G401 (cell line): Measurements from ENCODE around the gene KLK5. TPM values are rescaled to one million over a fixed set of nuclear protein-coding genes. Genes with fewer than 3 reads are reported as not detected.
"Not testable (repeated sequence)": the region's sequence is repeated elsewhere in the genome, so short reads cannot be mapped to it uniquely, and the experiment has no call there.

Source experiments
- DNase-seq: peaks from one replicate; pipeline ENCODE4 v3.0.0-alpha.2; 2015; ENCODE audit warnings: low spot score
- in situ Hi-C: cut with HindIII; loops from 2 replicates; pipeline ENCODE4 v1.10.0; 2016; ENCODE audit warnings: low sequenced_read_pairs, mixed read lengths
- total RNA-seq: library from RNA; depleted of rRNA; stranded (reverse); fragments of >200 nt; shearing (Covaris generic); gene quantifications from 2 replicates; pipeline ENCODE4 v1.2.3, GENCODE V29; 2014

KLK5 gene
- total RNA-seq, 1 experiment from 2014 or later, result 0.58 TPM

DNA sequence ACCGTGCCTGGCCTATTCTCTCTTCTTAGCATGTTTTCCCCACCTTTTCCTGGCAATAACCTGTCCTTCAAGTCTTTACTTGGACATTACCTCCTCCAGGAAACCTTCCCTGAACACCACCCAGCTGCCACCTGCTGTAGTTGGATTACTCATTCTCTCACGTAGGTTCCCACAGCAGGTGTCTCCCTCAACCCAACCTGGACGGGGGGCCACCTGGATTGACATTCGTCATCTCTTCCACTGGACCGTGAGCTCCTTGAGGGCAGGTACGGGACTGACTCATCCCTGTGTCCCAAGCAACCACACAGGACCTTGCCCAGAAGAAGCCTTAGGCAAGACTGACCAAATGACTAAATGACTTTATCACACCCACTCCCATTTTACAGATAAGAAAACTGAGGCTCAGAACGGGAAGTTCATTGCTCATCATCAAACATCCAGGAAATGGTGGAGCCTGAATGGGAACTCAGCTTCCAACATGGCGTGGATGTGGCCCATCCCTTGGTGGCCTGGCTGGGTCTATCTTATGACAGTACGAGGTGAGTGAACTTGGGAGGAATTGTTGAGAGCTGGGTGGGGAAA lies 20.0 kb upstream of the KLK5 start:
- in situ Hi-C loops, result no loop called here
- DNase-seq, result no peak

DNA sequence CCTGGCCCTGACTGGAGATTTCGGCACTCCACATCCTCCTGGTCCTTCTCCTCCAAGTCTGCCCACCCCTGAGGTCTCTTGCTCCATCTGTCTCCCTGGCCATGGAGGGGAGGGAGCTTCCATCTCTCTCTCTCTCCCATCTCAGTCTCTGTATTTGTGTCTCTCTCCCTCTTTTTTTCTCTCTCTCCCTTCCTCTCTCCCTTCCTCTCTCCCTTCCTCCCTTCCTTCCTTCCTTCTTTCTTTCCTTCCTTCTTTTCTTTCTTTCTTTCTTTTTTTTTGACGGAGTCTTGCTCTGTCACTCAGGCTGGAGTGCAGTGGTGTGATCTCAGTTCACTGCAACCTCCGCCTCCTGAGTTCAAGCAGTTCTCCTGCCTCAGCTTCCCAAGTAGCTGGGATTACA lies 17.0 kb upstream of the KLK5 start:
- in situ Hi-C loops, DNase-seq: not testable (repeated sequence)

DNA sequence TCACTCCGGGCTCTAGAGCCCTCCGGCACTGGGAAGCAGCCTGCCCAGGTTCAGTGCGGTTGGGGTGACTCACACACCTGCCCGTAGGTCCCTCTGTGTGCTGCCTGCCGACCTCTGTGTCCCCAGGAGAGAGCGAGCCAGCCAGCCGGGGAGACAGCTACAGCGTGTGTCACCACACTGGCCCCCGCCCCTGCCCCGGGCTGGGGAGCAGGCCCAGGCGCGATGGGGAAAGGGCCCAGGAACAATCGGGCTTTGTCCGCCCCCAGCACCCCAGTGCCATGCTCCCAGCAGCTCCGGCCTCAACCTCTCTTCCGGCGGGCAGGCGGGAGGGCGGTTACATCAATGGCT lies 16.5 kb upstream of the KLK5 start, which contains the start of gene KLK6:
TSS of gene KLK6 (minus strand) at position 179 of the 348 bp plus-strand sequence. CDS start 1,487 bp downstream, outside the sequence.
- no peak for DNase-seq
- in situ Hi-C loops, result no loop called here

DNA sequence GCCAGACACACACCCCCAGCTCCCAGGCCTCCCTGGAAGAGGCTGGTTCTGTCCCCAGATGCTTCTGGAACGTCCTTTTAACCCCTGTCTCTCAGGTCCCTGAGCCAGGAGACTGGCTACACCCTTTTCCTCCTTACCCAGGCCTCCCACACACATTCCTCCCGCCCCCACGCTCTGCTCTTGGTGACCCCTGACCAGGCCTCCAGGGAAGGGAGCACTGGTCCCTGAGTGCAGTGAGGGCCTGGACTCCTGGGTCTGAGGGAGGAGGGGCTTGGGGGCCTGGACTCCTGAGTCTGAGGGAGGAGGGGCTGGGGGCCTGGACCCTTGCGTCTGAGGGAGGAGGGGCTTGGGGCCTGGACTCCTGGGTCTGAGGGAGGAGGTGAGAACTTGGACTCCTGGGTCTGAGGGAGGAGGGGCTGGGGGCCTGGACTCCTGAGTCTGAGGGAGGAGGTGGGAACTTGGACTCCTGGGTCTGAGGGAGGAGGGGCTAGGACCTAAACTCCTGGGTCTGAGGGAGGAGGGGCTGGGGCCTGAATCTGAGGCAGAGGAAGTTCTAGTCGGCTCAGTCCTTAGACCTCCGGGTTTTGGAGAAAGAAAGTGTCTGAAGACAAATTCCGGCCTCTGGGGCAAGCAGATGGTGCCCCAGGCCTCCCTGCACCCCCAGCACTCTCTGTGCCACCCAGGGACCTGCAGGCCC lies 16.0 kb upstream of the KLK5 start:
- no peak for DNase-seq
- in situ Hi-C loops, result no loop called here

DNA sequence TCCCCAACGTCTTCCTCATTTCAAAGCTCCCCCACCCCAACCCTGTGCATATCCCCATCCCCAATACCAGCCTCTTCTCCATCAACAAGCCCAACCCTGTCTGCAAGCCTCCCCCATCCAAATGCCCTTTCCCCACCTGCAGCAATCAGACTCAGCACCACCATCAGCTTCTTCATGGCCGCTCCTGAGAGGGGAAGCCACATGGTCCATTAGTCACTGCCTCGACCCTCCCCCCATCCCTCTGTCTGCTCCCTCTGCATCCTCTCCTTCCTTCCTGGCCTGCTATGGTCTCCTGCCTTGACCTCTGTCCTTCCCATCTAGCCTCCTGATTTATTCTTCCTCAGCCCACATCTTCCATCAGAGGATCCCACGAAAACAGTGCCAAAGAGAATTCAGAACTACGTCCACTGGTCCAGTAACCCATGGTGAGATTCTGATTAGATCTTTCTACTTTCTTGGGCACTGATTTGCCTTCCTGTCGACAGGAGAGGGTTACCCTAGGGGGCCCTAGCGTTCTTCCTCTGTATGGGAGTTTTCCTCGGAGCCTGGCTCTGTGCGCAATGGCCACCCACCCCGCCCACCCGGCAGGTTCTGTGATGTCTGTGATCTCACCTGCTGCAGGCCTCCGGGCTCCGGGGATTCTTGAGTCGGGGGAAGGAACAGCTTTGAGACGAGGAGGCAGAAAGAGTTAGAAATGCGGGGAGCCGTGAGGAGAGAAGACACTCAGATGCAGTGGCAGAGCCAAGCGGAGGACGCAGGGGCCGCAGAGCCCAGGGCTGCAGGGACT lies 15.3 kb upstream of the KLK5 start:
- no peak for DNase-seq
- in situ Hi-C loops, result no loop called here

DNA sequence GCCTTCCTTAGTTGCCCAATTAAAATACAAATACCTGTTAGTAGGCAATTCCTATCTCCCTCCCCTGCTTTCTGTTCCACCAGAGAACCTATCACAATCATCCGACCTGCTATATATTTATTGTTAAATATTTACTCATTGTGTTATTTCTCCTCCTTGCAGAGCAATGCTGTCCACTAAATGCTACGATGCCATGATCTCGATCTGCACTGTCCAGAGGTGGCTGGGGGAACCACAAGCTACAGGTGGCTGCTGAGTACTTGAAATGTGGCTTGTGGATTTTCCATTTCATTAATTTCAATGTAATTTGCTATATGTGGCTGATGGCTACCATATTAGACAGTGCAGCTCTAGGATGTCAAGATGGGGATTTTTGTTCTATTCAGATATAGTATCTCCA lies 11.4 kb upstream of the KLK5 start:
- in situ Hi-C loops, result no loop called here
- no peak for DNase-seq

DNA sequence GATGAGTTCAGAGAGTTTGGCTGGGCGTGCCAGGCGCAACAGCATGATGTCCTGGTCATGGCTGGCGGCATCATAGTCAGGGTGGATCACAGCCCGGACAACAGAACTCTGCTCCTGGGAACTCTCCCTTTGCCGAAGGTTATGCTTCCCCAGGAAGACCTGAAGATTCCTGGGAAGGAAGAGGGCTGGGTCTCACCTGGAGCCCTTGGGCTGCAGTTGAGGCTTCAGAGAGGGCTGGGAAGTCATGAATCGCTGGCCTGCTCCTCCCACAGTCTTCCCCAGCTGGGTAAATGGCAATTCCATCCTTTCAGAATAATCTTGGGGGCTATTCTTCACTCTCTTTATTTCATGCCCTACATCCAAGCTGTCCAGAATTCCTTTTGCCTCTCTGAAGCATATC lies 10.5 kb upstream of the KLK5 start:
- no peak for DNase-seq
- in situ Hi-C loops, result no loop called here

DNA sequence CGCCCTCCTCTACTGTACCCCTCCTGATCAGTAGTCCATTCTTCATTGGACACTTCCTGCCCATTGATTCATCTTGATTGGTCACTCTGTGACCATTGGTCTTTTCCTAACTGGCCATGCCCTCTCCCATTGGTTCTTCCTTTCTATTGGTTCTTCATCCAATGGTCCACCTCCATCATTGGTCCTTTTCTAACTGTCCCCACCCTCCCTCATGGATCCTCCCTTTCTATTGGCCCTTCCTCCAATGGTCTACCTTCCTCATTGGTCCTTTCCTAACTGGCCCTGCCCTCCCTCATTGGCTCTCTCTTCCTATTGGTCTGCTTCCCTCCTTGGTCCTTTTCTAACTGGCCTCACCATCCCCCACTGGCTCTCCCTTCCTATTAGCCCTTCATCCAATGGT lies 9.4 kb upstream of the KLK5 start:
- in situ Hi-C loops, result no loop called here
- no peak for DNase-seq

DNA sequence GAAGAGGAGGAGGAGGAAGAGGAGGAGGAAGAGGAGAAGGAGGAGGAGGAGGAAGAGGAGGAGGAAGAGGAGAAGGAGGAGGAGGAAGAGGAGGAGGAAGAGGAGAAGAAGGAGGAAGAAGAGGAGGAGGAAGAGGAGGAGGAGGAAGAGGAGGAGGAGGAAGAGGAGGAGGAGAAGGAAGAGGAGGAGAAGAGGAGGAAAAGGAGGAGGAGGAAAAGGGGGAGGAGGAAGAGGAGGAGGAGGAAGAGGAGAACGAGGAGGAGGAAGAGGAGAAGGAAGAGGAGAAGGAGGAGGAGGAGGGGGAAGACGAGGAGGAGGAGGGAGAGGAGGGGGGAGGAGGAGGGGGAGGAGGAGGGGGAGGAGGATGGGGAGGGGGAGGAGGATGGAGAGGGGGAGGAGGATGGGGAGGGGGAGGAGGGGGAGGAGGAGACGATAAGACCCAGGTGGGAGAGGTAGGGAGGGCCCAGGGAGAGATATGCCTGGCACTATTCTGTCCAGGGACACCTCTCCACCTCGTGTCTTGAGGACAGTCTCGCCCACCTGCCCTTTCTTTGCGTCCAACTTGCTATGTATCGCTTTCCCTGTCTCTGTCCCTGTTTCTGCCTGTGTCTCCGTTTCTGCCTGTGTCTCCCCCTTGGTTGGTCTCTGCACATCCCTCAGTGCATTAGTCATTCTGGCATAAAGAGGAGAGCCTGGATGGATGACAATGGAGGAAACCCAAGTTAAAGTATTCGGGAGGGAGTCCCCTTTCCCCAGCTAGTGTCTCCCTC lies 7.1 kb upstream of the KLK5 start:
- no peak for DNase-seq
- in situ Hi-C loops, result no loop called here

DNA sequence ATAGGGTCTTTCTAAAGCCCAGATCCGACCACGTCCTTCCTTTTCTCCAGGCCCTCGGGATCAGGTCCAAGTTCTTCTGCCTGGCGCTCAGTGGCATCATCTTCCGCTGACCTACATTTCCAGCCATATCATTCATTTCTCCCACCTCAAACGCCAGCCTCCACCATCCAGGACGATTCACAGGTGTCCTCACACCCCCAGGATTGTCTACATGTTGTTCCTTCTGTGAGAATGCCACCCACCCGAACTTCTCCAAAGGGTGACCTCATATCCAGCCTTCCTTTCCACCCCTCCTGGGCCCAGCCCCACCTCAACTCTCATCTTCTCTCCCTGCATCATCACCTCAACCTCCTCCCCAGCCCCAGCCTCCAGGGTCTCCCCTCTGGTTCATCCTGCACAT lies 4.7 kb upstream of the KLK5 start:
- in situ Hi-C loops, result no loop called here
- no peak for DNase-seq

DNA sequence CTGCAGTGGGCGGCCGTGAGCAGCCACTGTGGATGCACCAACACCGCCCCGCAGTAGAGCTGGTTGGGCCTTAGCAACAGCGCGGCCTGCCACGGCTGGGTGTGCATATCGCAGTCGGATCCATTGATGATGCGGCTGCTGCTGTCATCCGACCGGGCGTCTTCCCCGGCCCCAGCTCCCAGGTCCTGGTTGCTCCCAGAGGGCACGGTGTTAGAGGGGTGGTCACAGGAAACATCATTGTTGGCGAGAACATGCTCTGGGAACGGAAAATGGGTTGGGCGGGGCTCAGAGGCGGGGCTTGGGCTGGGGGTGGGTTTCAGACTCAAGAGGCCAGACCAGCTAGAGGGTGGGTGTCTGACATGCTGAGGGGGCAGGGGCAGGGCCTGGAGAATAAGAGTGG lies 3.0 kb downstream of the KLK5 start:
- in situ Hi-C loops, result no loop called here
- DNase-seq, result no peak

DNA sequence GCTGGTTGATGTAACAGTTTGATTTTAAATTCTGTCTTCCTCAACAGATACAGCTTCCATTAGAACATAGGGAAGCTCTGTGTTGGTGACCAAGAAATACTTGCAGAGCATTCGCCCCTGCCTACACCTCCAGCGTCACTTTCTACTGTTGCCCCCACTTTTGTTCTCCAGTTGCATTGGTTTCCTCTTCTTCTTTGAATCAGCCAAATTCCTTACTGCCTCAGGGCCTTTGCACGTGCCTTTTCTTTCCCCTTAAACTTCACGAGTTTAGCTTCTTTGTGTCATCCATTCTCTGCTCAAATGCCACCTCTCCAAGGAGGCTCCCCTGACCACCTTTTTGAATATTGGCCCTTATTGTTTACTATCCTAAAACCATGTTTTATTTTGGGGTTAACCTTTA lies 5.7 kb downstream of the KLK5 start:
- in situ Hi-C loops, result no loop called here
- no peak for DNase-seq

DNA sequence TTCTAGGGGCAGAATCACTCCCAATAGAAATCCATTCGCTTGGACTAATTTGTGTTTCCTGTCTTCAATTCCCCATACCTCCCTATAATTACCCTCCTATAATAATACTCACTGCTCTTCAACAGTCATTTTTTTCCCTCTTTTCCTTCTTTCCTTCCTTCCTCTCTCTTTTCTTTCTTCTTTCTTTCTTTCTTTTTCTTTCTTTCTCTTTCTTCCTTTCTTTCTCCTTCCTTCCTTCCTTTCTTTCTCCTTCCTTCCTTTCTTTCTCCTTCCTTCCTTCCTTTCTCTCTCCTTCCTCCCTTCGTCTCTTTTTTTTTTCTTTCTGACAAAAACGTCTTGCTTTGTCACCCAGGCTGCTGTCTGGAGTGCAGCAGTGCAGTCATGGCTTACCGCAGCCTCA lies 8.0 kb downstream of the KLK5 start:
- in situ Hi-C loops, result no loop called here
- no peak for DNase-seq

DNA sequence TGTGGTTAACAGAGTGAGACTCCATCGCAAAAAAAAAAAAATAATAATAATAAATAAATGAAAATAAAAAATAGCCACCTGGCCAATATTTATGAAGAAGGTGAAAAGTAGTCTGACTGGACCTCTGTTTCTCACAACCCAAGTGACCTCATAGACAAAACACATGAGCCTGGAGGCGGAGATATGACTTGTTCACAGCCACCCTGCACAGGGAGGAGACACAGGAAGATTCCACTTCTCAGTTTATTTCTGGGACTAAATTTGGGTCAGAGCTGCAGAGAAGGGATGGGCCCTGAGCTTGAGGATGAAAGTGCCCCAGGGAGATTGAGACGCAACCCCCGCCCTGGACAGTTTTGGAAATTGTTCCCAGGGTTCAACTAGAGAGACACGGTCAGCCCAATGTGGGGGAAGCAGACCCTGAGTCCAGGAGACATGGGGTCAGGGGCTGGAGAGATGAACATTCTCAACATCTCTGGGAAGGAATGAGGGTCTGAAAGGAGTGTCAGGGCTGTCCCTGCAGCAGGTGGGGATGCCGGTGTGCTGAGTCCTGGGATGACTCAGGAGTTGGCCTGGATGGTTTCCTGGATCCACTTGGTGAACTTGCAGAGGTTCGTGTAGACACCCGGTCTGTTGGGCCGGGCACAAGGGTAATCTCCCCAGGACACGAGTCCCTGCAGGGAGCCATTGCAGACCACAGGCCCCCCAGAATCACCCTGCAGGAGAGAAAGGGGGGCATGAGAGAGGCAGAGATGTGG lies 9.6 kb downstream of the KLK5 start:
- no peak for DNase-seq
- in situ Hi-C loops, result no loop called here

DNA sequence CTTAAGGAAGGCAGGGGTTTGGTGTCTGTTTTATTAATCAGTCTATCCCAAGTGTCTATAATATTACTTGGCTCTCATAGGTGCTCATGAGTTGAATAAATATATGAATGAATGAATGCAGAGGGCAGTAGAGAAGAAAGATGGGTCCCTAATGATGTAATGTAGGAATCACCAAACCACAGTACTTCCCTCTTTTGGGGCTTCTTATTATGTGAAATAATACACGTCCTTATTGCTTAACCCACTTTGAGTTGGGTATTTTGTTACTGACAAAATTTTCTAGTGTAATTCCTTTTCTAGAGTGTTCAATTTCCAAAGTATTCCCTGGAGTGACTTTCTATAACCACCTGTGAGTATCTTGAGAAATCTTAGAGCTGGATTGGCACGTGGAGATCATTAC lies 13.2 kb downstream of the KLK5 start:
- in situ Hi-C loops, result no loop called here
- DNase-seq, result no peak

DNA sequence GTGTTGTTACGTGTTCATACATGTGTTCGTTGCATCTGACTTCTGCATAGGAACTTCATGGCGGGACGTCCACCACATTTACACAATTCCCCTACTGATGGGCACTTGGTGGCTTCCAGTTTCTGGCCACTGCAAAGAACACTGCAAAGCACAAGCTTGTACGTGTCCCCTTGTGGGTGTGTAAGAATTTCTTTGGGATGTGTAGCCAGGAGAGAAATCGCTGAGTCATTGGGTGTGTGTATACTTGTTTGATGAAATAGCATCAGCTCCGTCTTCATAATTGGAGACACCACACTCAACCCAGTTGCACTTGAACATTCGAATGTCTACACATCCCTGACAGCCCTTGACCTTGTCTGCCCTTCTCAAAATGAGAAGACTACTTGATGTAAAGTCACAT lies 19.2 kb downstream of the KLK5 start:
- in situ Hi-C loops, result no loop called here
- no peak for DNase-seq

DNA sequence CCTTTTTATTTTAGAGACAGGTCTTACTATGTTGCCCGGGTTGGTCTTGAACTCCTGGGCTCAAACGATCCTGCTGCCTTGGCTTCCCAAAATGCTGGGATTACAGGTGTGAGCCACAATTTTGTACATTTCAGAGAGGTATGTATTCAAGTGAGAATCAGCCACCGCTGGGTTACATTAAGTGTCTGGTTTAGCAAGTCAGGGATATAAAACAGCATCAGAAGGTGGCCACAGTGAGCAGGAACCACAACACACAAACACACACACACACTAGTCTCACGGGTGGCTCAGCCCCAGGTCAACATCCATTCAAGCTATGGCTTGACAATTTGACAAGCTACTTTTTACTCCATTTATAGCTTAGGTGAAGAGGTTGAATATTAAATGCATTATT lies 20.2 kb downstream of the KLK5 start:
- no peak for DNase-seq
- in situ Hi-C loops, result no loop called here

DNA sequence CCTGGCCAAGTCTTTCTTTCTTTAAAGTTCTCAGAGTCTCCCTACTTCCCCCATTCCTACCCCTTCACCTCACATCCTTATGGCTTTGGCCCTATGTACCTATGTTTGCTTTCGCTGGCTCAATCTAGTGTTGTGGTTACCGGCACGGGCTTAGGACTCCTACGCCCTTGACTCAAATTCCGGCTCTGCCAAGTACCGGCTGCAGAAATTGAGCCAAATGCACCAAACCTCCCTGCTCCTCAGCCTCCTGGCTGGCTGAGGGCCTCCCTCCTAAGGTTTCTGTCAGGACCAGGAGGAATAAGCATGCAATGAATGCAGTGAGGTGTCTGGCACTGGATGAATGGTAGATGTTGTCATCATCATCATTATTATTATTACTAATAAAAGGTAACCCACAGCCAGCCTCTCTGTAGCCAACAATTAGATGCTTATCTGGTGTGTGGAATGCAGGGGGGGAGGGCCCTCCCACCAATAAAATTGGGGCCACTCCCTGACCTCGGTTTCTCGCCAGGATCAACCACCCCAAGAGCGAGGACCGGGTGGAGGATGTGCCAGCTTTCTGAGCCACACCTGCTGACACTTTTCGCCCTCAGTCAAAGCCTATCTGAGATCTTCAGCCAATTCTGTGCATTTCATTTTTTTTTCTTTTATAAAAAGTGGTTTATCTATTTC lies 20.7 kb downstream of the KLK5 start:
- no peak for DNase-seq
- in situ Hi-C loops, result no loop called here

DNA sequence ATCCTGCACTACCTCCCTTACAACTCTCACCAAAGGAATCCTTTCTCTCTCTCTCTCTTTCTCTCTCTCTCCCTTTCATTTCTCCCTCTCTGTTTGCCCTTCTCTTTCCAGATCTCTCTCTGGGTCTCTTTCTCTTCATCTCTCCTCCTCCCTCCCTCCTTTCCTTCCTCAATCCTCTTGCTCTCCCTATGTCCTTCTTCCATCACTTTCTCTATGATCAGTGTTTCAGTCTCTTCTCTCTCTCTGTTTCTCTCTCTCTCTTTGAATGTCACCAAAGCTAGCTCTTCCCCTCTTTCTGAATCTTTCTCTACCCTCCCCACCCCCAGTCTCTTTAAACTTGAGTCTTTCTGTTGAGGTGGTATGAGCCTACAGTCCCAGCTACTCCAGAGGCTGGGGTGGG lies 21.8 kb downstream of the KLK5 start:
- in situ Hi-C loops, result no loop called here
- no peak for DNase-seq
